ENCODE results near the gene LRRC1. TPM values are rescaled to one million over a fixed set of nuclear protein-coding genes. Genes with fewer than 3 reads are reported as not detected.
A peak's percentile ranks its signal among the peaks of the same experiment; 100 is the strongest.

The LRRC1 gene
- total RNA-seq, 1 donor from 2014 or later: 7.5 TPM

GRCh38 chr6:53792016-53792415 lies 2.8 kb upstream of the LRRC1 start:
- Mint-ChIP-seq H3K9me3 (ENCODE audit: unreplicated experiment) (no peaks in the 10 kb centered on the region), H3K36me3 (ENCODE audit: low read depth, unreplicated experiment) (no peaks in the 10 kb centered on the region), H3K4me3 (ENCODE audit: unreplicated experiment) (no peak overlapping the region), H3K27me3 (ENCODE audit: unreplicated experiment) (peaks cover 17% of the 10 kb centered on the region), H3K27ac (ENCODE audit: unreplicated experiment) (no peak overlapping the region), H3K4me1 (ENCODE audit: unreplicated experiment) (peaks cover 21% of the 10 kb centered on the region)
- no peak for TF ChIP-seq CTCF (IDR thresholded peaks at IDR 0.05; ENCODE audit: unreplicated experiment)
- DNase-seq (ENCODE audit: low spot score): no peak

DNA sequence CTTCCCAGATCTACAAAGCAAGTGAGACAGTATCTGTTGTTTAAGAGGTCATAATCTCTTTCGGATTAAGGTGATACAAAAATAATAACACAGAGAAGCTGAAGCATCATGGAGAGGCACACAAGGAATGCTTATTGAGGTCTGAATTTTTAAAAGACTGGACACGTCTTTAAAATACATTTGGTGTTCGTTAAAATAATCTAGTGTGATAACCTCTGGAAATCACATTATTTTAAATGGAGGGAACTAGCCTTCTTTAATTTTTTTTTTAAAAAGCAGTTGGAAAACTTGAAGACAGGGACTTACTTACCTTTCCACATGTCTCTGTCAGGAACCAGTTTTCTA lies 1.9 kb upstream of the LRRC1 start:
- Mint-ChIP-seq H3K4me3 (ENCODE audit: unreplicated experiment) (peak overlapping the region; percentile 99), H3K9me3 (ENCODE audit: unreplicated experiment) (no peaks in the 10 kb centered on the region), H3K27ac (ENCODE audit: unreplicated experiment) (peak overlapping the region; percentile 84), H3K4me1 (ENCODE audit: unreplicated experiment) (peaks cover 21% of the 10 kb centered on the region), H3K36me3 (ENCODE audit: low read depth, unreplicated experiment) (no peaks in the 10 kb centered on the region), H3K27me3 (ENCODE audit: unreplicated experiment) (peaks cover 17% of the 10 kb centered on the region)
- TF ChIP-seq CTCF (IDR thresholded peaks at IDR 0.05; ENCODE audit: unreplicated experiment): no peak
- no peak for DNase-seq (ENCODE audit: low spot score)

- no peaks in the 10 kb centered on the region for H3K36me3 Mint-ChIP-seq (ENCODE audit: low read depth, unreplicated experiment)
- no peak for TF ChIP-seq CTCF (IDR thresholded peaks at IDR 0.05; ENCODE audit: unreplicated experiment)
Measured at GRCh38 chr6:53793318-53794136, 1.3 kb upstream of the LRRC1 start.

GRCh38 chr6:53794137-53794719 lies 577 bp upstream of the LRRC1 start:
- Mint-ChIP-seq H3K4me3 (ENCODE audit: unreplicated experiment) (peak overlapping the region; percentile 99), H3K27ac (ENCODE audit: unreplicated experiment) (no peak overlapping the region), H3K4me1 (ENCODE audit: unreplicated experiment) (peaks cover 29% of the 10 kb centered on the region), H3K27me3 (ENCODE audit: unreplicated experiment) (peaks cover 17% of the 10 kb centered on the region), H3K9me3 (ENCODE audit: unreplicated experiment) (no peaks in the 10 kb centered on the region), H3K36me3 (ENCODE audit: low read depth, unreplicated experiment) (no peaks in the 10 kb centered on the region)
- TF ChIP-seq CTCF (IDR thresholded peaks at IDR 0.05; ENCODE audit: unreplicated experiment): no peak
- DNase-seq (ENCODE audit: low spot score): peak; percentile 48

More at GRCh38 chr6:53793318-53794136, 1.3 kb upstream of the LRRC1 start:
- Mint-ChIP-seq H3K9me3 (ENCODE audit: unreplicated experiment) (no peaks in the 10 kb centered on the region), H3K27me3 (ENCODE audit: unreplicated experiment) (peaks cover 17% of the 10 kb centered on the region), H3K4me3 (ENCODE audit: unreplicated experiment) (peak overlapping the region; percentile 99), H3K27ac (ENCODE audit: unreplicated experiment) (peak overlapping the region; percentile 84), H3K4me1 (ENCODE audit: unreplicated experiment) (peaks cover 22% of the 10 kb centered on the region)
- peak; percentile 52 for DNase-seq (ENCODE audit: low spot score)

- peaks cover 29% of the 10 kb centered on the region for H3K4me1 Mint-ChIP-seq (ENCODE audit: unreplicated experiment)
- H3K36me3 Mint-ChIP-seq (ENCODE audit: low read depth, unreplicated experiment): no peaks in the 10 kb centered on the region
- no peak for TF ChIP-seq CTCF (IDR thresholded peaks at IDR 0.05; ENCODE audit: unreplicated experiment)
- peaks cover 19% of the 10 kb centered on the region for H3K27me3 Mint-ChIP-seq (ENCODE audit: unreplicated experiment)
- H3K27ac Mint-ChIP-seq (ENCODE audit: unreplicated experiment): peak overlapping the region; percentile 72
- DNase-seq (ENCODE audit: low spot score): no peak
- H3K4me3 Mint-ChIP-seq (ENCODE audit: unreplicated experiment): peak overlapping the region; percentile 99
- H3K9me3 Mint-ChIP-seq (ENCODE audit: unreplicated experiment): no peaks in the 10 kb centered on the region
Measured at GRCh38 chr6:53795340-53795701, 516 bp downstream of the LRRC1 start.
